Measurements from ENCODE around the gene TRIM38.
"Not testable (repeated sequence)": the region's sequence is repeated elsewhere in the genome, so short reads cannot be mapped to it uniquely, and the experiment has no call there.

The TRIM38 gene

GRCh38 chr6:25962149-25963127 is at the start of gene TRIM38:
Gene TRIM38 (plus strand): TSS chr6:25962802. CDS start chr6:25966523, 3,721 bp downstream.
- peak; percentile 52 for DNase-seq

GRCh38 chr6:25913741-25914140 is 48.9 kb upstream of the TRIM38 start:
- DNase-seq: no peak

GRCh38 chr6:25916330-25916729 is 46.3 kb upstream of the TRIM38 start:
- no peak for DNase-seq

- DNase-seq: no peak
Measured at GRCh38 chr6:25916789-25917490, 45.7 kb upstream of the TRIM38 start.

- DNase-seq: no peak
Measured at GRCh38 chr6:25918083-25918683, 44.4 kb upstream of the TRIM38 start.

- DNase-seq: no peak
Measured at GRCh38 chr6:25919657-25920056, 42.9 kb upstream of the TRIM38 start.

- DNase-seq: no peak
Measured at GRCh38 chr6:25921525-25922203, 40.9 kb upstream of the TRIM38 start.

- no peak for DNase-seq
Measured at GRCh38 chr6:25922301-25922700, 40.3 kb upstream of the TRIM38 start.

GRCh38 chr6:25925876-25926275 is 36.7 kb upstream of the TRIM38 start:
- no peak for DNase-seq

- DNase-seq: no peak
Measured at GRCh38 chr6:25927178-25927577, 35.4 kb upstream of the TRIM38 start.

- no peak for DNase-seq
Measured at GRCh38 chr6:25927756-25928216, 34.8 kb upstream of the TRIM38 start.

GRCh38 chr6:25928562-25929324 is 33.9 kb upstream of the TRIM38 start:
- no peak for DNase-seq

- not testable (repeated sequence) for DNase-seq
Measured at GRCh38 chr6:25929785-25930184, 32.8 kb upstream of the TRIM38 start.

GRCh38 chr6:25930532-25931410 is 31.8 kb upstream of the TRIM38 start, which contains the start of gene SLC17A2:
Gene SLC17A2 (minus strand): TSS chr6:25930691. CDS start chr6:25925796, 4,895 bp downstream.
- no peak for DNase-seq

- no peak for DNase-seq
Measured at GRCh38 chr6:25931411-25931709, 31.2 kb upstream of the TRIM38 start.

GRCh38 chr6:25934156-25934555 is 28.4 kb upstream of the TRIM38 start:
- DNase-seq: no peak

- no peak for DNase-seq
Measured at GRCh38 chr6:25934735-25935313, 27.8 kb upstream of the TRIM38 start.

- no peak for DNase-seq
Measured at GRCh38 chr6:25935953-25936352, 26.6 kb upstream of the TRIM38 start.

- DNase-seq: no peak
Measured at GRCh38 chr6:25939593-25939992, 23.0 kb upstream of the TRIM38 start.

- peak; percentile 51 for DNase-seq
Measured at GRCh38 chr6:25942561-25943147, 19.9 kb upstream of the TRIM38 start.
